Measurements from ENCODE around the gene GGA1.

Gene GGA1

GRCh38 chr22:37632174-37633088 lies 23.8 kb downstream of the GGA1 start:
- no peak for DNase-seq

- no peak for DNase-seq
Measured at GRCh38 chr22:37633089-37633624, 24.5 kb downstream of the GGA1 start.

- DNase-seq = no peak
Measured at GRCh38 chr22:37633625-37634416, 25.2 kb downstream of the GGA1 start.

GRCh38 chr22:37634417-37634924 lies 25.8 kb downstream of the GGA1 start:
- no peak for DNase-seq

- DNase-seq = no peak
Measured at GRCh38 chr22:37635157-37635556, 26.5 kb downstream of the GGA1 start.

GRCh38 chr22:37636186-37636948 lies 27.7 kb downstream of the GGA1 start:
- DNase-seq = no peak

GRCh38 chr22:37636949-37637273 lies 28.3 kb downstream of the GGA1 start:
- DNase-seq = no peak

GRCh38 chr22:37638391-37639069 lies 29.9 kb downstream of the GGA1 start:
- no peak for DNase-seq

GRCh38 chr22:37639070-37639760 lies 30.6 kb downstream of the GGA1 start, which contains the start of gene SH3BP1:
TSS of gene SH3BP1 (plus strand) at chr22:37639669. CDS start at chr22:37639788, 119 bp downstream.
- DNase-seq = no peak

- no peak for DNase-seq
Measured at GRCh38 chr22:37639771-37640590, 31.3 kb downstream of the GGA1 start.

- DNase-seq = no peak
Measured at GRCh38 chr22:37640591-37641560, 32.2 kb downstream of the GGA1 start.

GRCh38 chr22:37641561-37641949 lies 32.9 kb downstream of the GGA1 start:
- DNase-seq = no peak

- DNase-seq = peak; percentile 79
Measured at GRCh38 chr22:37643225-37643847, 34.7 kb downstream of the GGA1 start.

GRCh38 chr22:37647317-37647716 lies 38.7 kb downstream of the GGA1 start:
- DNase-seq = no peak

GRCh38 chr22:37647928-37648327 lies 39.3 kb downstream of the GGA1 start:
- no peak for DNase-seq

GRCh38 chr22:37650463-37651136 lies 42.0 kb downstream of the GGA1 start:
- no peak for DNase-seq

- no peak for DNase-seq
Measured at GRCh38 chr22:37654563-37655251, 46.1 kb downstream of the GGA1 start.

GRCh38 chr22:37655252-37655563 lies 46.6 kb downstream of the GGA1 start:
- no peak for DNase-seq

All from activated CD4-positive, alpha-beta T cell treated with anti-CD3 and anti-CD28 coated beads for 1 hour (primary cell).